Large intestine (tissue), 3 donors: ENCODE measurements around the gene NDC1. TPM values are rescaled to one million over a fixed set of nuclear protein-coding genes. Genes with fewer than 3 reads are reported as not detected.

Experiments
- DNase-seq, 2 donors: peaks; one replicate each; pipeline versions ENCODE4 v3.0.0 to v3.0.0-alpha.2; 2013
- H3K27ac ChIP-seq: one replicate; pipeline ENCODE4 v1.5.1; 2013; ENCODE audit warnings: low read length
- H3K27me3 ChIP-seq: 2 replicates; pipeline ENCODE4 v1.6.1; 2013; ENCODE audit warnings: low read length; ENCODE audit not compliant: control insufficient read depth, insufficient read depth
- H3K36me3 ChIP-seq: 2 replicates; pipeline ENCODE4 v1.6.1; 2013; ENCODE audit warnings: low read length; ENCODE audit not compliant: control insufficient read depth, insufficient read depth
- H3K4me1 ChIP-seq: one replicate; pipeline ENCODE4 v1.6.1; 2013; ENCODE audit warnings: low read length; ENCODE audit not compliant: control insufficient read depth, insufficient read depth
- H3K4me3 ChIP-seq: one replicate; pipeline ENCODE4 v1.5.1; 2013; ENCODE audit warnings: low read length
- H3K9me3 ChIP-seq: one replicate; pipeline ENCODE4 v1.6.1; 2013; ENCODE audit warnings: mild to moderate bottlenecking, low read depth, low read length, moderate library complexity; ENCODE audit not compliant: control insufficient read depth
- WGBS: methylation state at CpG from one replicate; pipeline ENCODE4 v1.1.5; 2013; ENCODE audit warnings: low lambda C conversion rate; ENCODE audit not compliant: insufficient coverage; 5-methylcytosine and 5-hydroxymethylcytosine counted together
- polyA plus RNA-seq: library from polyadenylated mRNA; unstranded; fragments of 120-200 nt; gene quantifications from one replicate; pipeline ENCODE4 v1.2.1, GENCODE V29; 2013

Gene NDC1
- polyA plus RNA-seq, 1 donor = 16.7 TPM

DNA sequence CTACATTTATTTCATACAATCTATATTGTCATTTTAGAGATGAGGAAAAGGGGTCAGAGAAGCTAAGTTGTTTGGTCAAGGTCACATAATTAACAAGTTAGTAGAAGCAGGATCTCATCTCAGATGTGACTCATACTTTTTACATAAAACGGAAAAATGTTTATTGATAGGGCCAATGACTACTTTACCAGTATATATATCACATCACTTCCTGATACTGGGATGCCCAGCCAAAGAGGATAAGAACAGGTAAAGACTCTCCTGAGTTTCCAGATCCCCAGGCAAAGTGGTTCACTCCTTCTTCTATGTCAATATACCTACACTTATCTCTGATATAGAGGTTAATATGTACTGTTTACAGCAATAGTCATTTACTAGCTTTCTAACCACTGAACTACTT, 30.5 kb upstream of the NDC1 start:
- Histone ChIP-seq H3K27me3 (no peaks in the 10 kb centered on the region), H3K9me3 (no peaks in the 10 kb centered on the region), H3K27ac (no peak overlapping the region), H3K4me3 (no peak overlapping the region), H3K4me1 (no peaks in the 10 kb centered on the region), H3K36me3 (peaks cover 30% of the 10 kb centered on the region)
- no CpG with 5 or more reads among the region's 1 CpG for WGBS
- no peak for DNase-seq

DNA sequence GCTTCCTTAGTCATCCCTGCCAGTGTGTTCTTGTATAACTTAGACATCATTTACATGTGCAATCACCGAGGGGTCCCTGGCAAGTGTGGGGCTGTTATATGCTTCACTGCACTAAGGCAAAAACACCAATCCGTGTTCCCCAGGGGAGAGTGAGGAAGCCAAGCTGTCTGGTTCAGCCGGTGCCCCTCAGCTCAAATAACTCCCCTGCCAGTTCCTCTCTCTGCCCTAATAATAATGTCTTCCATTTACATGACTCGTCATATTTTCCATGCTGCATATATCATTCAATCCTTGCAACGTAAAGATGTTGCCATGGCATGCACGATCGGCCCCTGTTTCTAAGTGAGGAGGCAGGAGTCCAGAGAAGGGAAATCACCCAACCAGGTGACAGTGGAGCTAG, 24.4 kb upstream of the NDC1 start:
- H3K27me3 ChIP-seq = no peaks in the 10 kb centered on the region
- no peak overlapping the region for H3K4me3 ChIP-seq
- WGBS = no CpG with 5 or more reads among the region's 7 CpGs
- H3K4me1 ChIP-seq = no peaks in the 10 kb centered on the region
- DNase-seq = no peak
- peaks cover 30% of the 10 kb centered on the region for H3K36me3 ChIP-seq
- no peaks in the 10 kb centered on the region for H3K9me3 ChIP-seq
- H3K27ac ChIP-seq = no peak overlapping the region

DNA sequence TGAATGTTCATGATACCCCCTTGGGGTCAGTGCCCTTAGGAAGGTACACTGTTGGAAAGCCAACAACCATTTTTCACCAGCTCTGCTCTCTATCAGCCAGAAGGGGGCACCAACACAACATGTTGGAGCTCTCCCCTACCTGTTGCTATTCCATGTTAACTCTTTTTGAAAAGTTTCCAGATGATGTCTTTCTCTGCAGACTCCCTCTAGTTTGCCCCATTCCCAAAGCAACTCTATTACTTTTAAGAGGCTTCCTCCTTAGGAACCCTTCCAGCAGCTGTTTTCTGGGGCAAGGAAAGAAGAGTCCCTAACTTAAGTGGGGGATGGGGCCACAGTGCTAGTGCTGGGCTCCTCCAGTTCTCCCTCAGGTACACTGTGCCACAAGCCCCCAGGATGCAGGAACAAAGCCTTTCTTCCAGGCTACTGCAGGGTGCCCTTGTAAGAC, 22.9 kb upstream of the NDC1 start:
- no peak overlapping the region for H3K4me3 ChIP-seq
- no peaks in the 10 kb centered on the region for H3K9me3 ChIP-seq
- peaks cover 34% of the 10 kb centered on the region for H3K36me3 ChIP-seq
- H3K4me1 ChIP-seq = no peaks in the 10 kb centered on the region
- H3K27me3 ChIP-seq = no peaks in the 10 kb centered on the region
- peak; percentile 32 to 35 for DNase-seq
- H3K27ac ChIP-seq = no peak overlapping the region

DNA sequence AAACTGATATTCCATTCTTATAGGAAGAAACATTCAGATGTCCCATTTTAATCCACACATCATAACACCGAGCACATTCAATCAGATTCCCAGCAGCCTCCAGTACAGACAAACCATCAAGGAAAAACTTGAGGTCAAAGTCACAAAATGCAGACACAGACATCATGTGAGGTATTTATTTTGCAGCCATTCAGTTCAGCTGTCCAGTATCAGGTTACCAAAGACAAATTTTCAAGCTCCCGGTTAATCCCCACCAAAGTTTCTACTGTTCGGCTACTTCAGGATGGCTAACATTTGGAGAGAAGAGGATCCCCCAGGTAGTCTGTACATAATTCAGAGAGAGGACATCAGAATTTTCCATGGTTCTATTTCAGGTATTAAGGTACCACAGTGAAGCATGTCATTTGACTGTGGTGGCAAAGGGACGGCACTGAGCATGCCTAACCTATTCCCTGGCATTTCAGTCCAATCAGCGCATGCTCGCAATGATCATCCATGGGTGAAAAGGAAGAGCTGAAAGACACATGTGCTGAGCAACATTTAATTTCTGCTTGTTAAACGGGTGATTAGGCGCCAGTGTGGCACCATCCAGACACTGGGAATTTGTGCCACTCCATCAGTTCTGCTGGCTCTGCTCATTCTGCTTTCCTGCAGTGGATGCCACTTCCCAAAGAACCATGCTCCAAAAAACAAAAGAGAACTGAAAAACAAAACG, 13.6 kb upstream of the NDC1 start:
- no peak for DNase-seq
- H3K27ac ChIP-seq = no peak overlapping the region
- H3K4me1 ChIP-seq = no peaks in the 10 kb centered on the region
- H3K27me3 ChIP-seq = no peaks in the 10 kb centered on the region
- no peak overlapping the region for H3K4me3 ChIP-seq
- no peaks in the 10 kb centered on the region for H3K9me3 ChIP-seq
- H3K36me3 ChIP-seq = peaks cover 38% of the 10 kb centered on the region
- no CpG with 5 or more reads among the region's 9 CpGs for WGBS

DNA sequence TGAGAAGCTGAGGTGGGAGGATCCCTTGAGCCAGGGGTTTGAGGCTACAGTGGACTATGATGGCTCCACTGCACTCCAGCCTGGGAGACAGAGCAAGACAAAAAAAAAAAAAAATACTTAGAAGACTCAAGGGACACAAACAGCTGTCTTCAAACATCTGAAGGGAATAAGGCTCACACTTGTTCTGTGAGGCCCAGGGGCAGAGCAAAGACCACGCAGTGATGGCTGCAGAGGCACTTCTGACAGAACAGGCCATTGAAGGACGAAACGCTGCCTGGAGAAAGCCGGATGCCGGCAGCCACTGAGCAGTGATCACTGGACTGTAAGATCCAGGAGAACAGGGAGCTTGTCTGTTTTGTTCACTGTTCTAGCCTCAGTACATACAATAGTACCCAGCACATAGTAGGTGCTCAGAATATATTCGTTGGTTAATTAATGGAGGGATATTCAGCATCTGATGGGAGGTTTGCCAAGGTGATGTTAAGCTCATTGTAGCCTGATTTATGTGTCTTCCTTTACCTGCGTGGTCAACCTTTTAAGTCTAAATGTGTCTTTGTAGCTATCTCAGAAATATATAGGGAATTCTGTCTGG, 12.1 kb upstream of the NDC1 start:
- no peak for DNase-seq
- H3K36me3 ChIP-seq = peaks cover 25% of the 10 kb centered on the region
- H3K27me3 ChIP-seq = no peaks in the 10 kb centered on the region
- no peaks in the 10 kb centered on the region for H3K9me3 ChIP-seq
- no CpG with 5 or more reads among the region's 7 CpGs for WGBS
- H3K4me1 ChIP-seq = no peaks in the 10 kb centered on the region
- no peak overlapping the region for H3K27ac ChIP-seq
- H3K4me3 ChIP-seq = no peak overlapping the region

DNA sequence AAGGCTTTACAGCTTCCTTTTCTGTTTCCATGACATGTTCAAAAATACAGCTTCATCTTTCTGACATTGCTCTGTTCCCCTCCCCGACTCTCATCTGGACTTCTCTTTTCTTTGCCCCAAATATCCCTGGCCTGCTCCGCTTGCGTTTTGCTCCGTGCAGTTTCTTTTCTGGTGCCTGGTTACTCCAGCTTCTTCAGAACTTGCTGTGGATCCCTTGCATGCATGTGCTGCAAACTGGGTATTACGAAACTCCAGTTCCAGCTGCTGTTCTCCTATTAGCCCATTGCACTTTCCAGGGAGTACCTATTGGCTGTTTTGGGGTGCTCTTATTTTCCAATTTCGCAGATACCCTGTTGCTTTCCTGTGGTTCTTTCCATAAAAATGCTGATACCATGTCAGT, 9.9 kb upstream of the NDC1 start:
- DNase-seq = no peak
- no peaks in the 10 kb centered on the region for H3K4me1 ChIP-seq
- WGBS = 74% methylated on average over 3 of the region's 6 CpGs
- peaks cover 13% of the 10 kb centered on the region for H3K36me3 ChIP-seq
- H3K27me3 ChIP-seq = no peaks in the 10 kb centered on the region
- no peak overlapping the region for H3K27ac ChIP-seq
- H3K9me3 ChIP-seq = peaks cover 3% of the 10 kb centered on the region
- H3K4me3 ChIP-seq = no peak overlapping the region

DNA sequence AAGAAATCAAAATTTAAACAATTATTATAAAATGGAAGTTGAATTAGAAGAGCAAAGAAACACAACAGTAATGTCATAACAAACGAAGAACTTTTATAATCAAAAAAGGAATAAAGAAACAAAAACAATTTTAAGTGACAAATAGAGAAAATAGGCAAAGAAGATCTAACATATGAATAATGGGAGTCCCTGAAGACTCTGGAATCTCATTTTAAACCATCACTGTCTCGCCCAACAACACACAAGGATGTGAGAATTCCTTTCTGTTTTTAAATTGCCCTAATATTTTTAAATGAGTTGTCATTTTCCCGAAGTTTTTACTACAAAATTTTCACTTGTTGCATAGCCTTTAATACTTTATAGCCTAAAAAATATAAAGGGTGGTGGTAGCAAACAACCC, 4.3 kb upstream of the NDC1 start:
- H3K27me3 ChIP-seq = no peaks in the 10 kb centered on the region
- H3K4me1 ChIP-seq = no peaks in the 10 kb centered on the region
- no peak overlapping the region for H3K27ac ChIP-seq
- H3K4me3 ChIP-seq = no peak overlapping the region
- no peak for DNase-seq
- H3K36me3 ChIP-seq = no peaks in the 10 kb centered on the region
- 100% methylated on average over 2 of the region's 3 CpGs for WGBS
- H3K9me3 ChIP-seq = peaks cover 14% of the 10 kb centered on the region

DNA sequence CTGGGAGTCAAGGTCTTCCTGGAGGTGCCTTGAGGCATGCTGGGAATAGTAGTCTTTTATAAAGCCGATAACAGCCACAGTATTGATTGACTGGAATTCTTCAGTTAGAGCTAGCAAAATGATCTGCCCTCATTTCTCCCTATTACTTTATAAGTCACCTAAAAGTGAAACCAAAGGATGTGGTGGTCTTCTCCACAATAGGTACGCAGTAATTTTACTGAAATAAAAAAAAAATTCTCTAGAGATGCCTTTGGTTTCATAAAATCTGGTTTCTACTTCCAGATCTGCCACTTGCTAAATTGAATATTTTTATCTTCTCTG, 518 bp upstream of the NDC1 start:
- Histone ChIP-seq H3K36me3 (no peaks in the 10 kb centered on the region), H3K27me3 (no peaks in the 10 kb centered on the region), H3K27ac (peak overlapping the region; percentile 96), H3K4me1 (no peaks in the 10 kb centered on the region), H3K9me3 (peaks cover 14% of the 10 kb centered on the region), H3K4me3 (peak overlapping the region; percentile 73)
- 0% methylated on average over 1 of the region's 2 CpGs for WGBS
- no peak for DNase-seq

DNA sequence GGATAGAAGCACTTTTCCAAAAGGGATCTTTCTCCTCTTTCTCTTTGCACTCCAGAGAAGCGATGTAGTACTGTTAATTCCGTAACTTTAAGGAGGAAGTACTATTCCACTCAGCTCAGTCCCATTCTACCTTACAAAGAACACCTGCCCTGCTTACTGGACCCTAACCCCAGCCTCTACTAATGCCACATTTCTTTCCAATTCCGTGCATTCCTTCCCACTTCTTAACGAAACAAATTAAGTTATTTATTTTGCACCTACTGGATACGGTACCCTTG, 511 bp downstream of the NDC1 start:
- peaks cover 9% of the 10 kb centered on the region for H3K9me3 ChIP-seq
- H3K27me3 ChIP-seq = no peaks in the 10 kb centered on the region
- H3K4me3 ChIP-seq = peak overlapping the region; percentile 73
- H3K27ac ChIP-seq = peak overlapping the region; percentile 96
- H3K36me3 ChIP-seq = no peaks in the 10 kb centered on the region
- WGBS = 3% methylated on average over 5 of the region's 5 CpGs
- DNase-seq = no peak
- no peaks in the 10 kb centered on the region for H3K4me1 ChIP-seq

DNA sequence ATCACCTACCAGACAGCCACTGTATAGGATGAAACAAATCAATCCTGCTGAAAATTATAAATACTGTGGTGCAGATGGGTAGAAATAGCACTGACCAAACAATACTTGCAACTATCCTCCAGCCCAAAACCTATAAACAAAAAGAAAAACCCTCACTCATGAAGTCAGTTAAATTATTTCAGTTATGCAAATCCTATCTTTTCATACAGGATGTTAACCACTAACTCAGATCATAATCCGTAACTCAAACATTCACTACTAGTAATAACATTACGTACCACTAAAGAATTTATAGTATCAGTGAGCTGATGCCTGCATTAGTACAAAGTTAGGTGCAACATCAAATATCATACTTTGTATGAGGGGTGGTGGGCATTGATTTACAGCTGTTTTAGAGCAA, 2.6 kb downstream of the NDC1 start:
- 100% methylated on average over 1 of the region's 2 CpGs for WGBS
- no peaks in the 10 kb centered on the region for H3K27me3 ChIP-seq
- no peak overlapping the region for H3K27ac ChIP-seq
- no peaks in the 10 kb centered on the region for H3K4me1 ChIP-seq
- H3K9me3 ChIP-seq = no peaks in the 10 kb centered on the region
- H3K4me3 ChIP-seq = no peak overlapping the region
- no peak for DNase-seq
- no peaks in the 10 kb centered on the region for H3K36me3 ChIP-seq

DNA sequence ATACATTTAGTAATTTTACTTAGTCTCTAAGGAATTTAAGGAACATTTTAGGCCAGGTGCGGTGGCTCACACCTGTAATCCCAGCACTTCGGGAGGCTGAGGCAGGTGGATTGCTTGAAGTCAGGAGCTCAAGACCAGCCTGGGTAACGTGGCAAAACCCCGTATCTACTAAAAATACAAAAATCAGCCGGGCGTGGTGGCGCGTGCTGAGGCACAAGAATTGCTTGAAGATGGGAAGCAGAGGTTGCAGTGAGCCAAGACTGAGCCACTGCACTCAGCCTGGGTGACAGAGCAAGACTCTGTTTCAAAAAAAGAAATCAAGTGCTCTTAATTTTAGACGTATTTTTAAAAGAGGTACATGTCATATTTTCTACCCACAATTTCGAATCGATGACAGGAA, 3.3 kb downstream of the NDC1 start:
- no peaks in the 10 kb centered on the region for H3K9me3 ChIP-seq
- H3K27me3 ChIP-seq = no peaks in the 10 kb centered on the region
- no peak overlapping the region for H3K27ac ChIP-seq
- no peak for DNase-seq
- no peaks in the 10 kb centered on the region for H3K36me3 ChIP-seq
- WGBS = 100% methylated on average over 3 of the region's 11 CpGs
- H3K4me1 ChIP-seq = no peaks in the 10 kb centered on the region
- H3K4me3 ChIP-seq = no peak overlapping the region
